Neural progenitor cell (in vitro differentiated cells): Measurements from ENCODE around the gene TEX9.

Experiments
- EZH2 ChIP-seq: fragments of 200-600 bp; sonication (generic); IDR thresholded peaks from 2 replicates; pipeline ENCODE4 v1.6.1; 2017; ENCODE audit warnings: antibody characterized with exemption, mild to moderate bottlenecking, moderate library complexity
- EZH2phosphoT487 ChIP-seq: fragments of 200-600 bp; sonication (generic); IDR thresholded peaks from 2 replicates; pipeline ENCODE4 v1.6.1; 2017; ENCODE audit warnings: antibody characterized with exemption
- TF ChIP-seq, protein P1 (sequence below): fragments of 200-600 bp; sonication (generic); IDR thresholded peaks from 2 replicates; pipeline ENCODE4 v1.5.1; 2017; ENCODE audit warnings: antibody characterized with exemption, mild to moderate bottlenecking

DNA sequence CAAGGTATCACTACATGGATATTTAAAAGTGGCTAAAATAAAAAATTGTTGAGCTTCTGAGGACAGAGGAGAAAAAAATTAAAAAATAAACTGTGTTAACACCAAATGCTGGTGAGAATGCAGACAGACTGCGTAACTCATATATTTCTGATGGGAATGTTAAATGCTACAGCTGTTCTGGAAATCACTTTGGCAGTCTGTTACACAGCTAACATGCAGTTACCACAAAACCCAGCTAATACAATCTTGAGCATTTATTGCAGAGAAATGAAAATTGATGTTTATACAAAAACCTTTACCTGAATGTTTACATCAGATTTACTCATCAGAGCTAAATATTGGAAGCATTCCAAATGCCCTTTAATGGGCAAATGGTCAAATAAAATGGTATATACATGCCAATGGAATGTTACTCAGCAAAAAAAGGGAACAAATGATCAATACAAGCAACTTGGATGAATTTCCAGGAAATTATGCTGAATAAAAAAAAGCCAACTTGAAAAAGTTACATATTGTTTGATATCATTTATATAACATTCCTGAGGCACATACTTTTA, 75.1 kb downstream of the TEX9 start:
- TF ChIP-seq, protein P1, sequence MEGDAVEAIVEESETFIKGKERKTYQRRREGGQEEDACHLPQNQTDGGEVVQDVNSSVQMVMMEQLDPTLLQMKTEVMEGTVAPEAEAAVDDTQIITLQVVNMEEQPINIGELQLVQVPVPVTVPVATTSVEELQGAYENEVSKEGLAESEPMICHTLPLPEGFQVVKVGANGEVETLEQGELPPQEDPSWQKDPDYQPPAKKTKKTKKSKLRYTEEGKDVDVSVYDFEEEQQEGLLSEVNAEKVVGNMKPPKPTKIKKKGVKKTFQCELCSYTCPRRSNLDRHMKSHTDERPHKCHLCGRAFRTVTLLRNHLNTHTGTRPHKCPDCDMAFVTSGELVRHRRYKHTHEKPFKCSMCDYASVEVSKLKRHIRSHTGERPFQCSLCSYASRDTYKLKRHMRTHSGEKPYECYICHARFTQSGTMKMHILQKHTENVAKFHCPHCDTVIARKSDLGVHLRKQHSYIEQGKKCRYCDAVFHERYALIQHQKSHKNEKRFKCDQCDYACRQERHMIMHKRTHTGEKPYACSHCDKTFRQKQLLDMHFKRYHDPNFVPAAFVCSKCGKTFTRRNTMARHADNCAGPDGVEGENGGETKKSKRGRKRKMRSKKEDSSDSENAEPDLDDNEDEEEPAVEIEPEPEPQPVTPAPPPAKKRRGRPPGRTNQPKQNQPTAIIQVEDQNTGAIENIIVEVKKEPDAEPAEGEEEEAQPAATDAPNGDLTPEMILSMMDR: no peak
- no peak for TF ChIP-seq EZH2
- no peak for TF ChIP-seq EZH2phosphoT487
